Daoy (cell line): ENCODE measurements around the gene IGSF21. TPM values are rescaled to one million over a fixed set of nuclear protein-coding genes. Genes with fewer than 3 reads are reported as not detected.
"Not testable (repeated sequence)": the region's sequence is repeated elsewhere in the genome, so short reads cannot be mapped to it uniquely, and the experiment has no call there.

Experiments used
- DNase-seq: peaks from one replicate; pipeline ENCODE4 v3.0.0-alpha.2; 2015; ENCODE audit warnings: low read depth
- total RNA-seq: library from RNA; depleted of rRNA; stranded (reverse); fragments of >200 nt; shearing (Covaris generic); gene quantifications from 2 replicates; pipeline ENCODE4 v1.2.3, GENCODE V29; 2014

The IGSF21 gene
- total RNA-seq, 1 experiment from 2014 or later = not detected

DNA sequence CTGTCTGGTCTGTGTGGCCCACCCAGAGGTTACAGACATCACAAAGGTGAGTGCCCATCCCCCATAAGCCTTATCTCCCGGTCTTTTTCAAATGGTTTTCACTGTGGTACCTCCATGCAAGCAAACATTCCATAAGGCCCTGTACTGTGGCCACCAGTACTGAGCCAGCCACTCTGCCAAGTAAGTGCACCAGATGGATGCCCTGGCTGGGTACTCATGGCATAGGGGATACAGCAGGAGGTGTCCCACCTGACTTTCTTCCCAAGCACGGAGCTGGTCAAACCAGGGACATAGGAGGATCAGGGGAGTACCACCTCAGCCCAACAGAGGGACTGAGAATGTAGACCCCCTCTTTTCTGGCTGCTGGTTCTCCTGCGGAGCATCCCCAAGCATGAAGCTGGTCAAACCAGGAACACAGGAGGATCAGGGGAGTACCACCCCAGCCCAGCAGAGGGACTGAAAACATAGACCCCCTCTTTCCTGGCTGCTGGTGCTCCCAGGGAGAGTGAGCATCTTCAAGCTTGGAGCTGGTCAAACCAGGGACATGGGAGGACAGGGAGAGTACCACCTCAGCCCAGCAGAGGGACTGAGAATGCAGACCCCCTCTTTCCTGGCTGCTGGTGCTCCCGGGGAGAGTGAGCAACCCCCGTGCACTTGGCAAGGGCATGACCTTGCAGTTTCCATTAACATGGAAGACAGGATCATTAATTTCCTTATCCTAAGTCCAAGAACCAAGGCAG is 291.4 kb downstream of the IGSF21 start:
- DNase-seq = no peak

DNA sequence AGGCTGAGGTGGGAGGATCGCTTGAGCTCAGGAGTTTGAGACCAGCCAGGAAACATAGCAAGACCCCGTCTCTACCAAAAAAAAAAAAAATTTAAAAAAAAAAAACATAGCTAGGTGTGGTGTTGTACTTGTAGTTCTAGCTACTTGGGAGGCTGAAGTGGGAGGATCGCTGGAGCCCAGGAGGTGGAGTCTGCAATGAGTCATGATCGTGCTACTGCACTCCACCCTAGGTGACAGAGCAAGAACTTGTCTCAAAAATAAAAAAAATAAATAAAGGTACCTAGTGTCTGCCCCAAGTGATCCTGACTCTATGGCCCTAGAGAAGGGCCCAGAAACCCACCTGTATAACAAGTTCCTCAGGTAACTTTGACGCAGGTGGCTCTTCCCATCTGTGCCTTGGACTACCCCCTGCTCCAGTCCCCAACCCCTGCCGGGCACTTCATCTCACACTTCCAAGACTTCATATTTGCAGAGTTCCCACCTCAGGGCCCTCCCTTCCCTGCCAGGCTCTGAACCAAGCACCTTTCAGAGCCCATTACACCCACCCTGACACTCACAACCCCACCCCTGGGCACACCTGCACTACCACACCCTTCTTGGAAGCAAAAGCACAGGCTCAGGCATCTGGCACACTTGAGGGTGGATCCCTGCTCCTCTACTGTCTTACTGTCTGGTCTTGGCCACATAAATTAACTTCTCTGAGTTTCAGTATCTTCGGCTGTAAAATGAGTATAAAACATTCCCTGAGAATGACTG is 292.9 kb downstream of the IGSF21 start:
- DNase-seq = peak; percentile 44

DNA sequence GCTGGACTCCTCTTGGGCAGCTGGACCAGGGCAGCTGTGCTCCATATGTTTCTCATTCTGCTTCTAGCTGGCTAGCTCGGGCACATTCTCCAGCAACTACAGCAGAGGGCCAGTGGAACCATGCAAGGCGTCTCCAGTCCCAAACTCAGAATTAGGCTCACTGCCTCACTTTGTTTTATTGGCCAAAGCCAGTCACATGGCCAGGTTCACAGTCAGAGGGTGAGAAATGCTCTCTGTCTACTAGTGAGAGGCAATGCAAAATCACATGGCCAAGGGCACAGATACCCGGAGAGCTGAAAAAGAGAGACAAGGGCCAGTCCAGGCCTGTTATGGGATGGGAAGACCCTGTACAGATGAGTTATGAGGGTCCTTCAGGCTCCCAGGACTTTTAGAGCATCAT is 294.3 kb downstream of the IGSF21 start:
- no peak for DNase-seq

GRCh38 chr1:18404460-18404859 is 296.9 kb downstream of the IGSF21 start:
- DNase-seq = no peak

- peak; percentile 17 for DNase-seq
These were observed 299.8 kb downstream of the IGSF21 start for GRCh38 chr1:18407166-18408045.

GRCh38 chr1:18408656-18409370 is 301.2 kb downstream of the IGSF21 start:
- DNase-seq = no peak

GRCh38 chr1:18409609-18410237 is 302.1 kb downstream of the IGSF21 start:
- DNase-seq = no peak

- no peak for DNase-seq
These were observed 302.8 kb downstream of the IGSF21 start for GRCh38 chr1:18410407-18410806.

- DNase-seq = no peak
These were observed 303.7 kb downstream of the IGSF21 start for GRCh38 chr1:18411321-18411720.

DNA sequence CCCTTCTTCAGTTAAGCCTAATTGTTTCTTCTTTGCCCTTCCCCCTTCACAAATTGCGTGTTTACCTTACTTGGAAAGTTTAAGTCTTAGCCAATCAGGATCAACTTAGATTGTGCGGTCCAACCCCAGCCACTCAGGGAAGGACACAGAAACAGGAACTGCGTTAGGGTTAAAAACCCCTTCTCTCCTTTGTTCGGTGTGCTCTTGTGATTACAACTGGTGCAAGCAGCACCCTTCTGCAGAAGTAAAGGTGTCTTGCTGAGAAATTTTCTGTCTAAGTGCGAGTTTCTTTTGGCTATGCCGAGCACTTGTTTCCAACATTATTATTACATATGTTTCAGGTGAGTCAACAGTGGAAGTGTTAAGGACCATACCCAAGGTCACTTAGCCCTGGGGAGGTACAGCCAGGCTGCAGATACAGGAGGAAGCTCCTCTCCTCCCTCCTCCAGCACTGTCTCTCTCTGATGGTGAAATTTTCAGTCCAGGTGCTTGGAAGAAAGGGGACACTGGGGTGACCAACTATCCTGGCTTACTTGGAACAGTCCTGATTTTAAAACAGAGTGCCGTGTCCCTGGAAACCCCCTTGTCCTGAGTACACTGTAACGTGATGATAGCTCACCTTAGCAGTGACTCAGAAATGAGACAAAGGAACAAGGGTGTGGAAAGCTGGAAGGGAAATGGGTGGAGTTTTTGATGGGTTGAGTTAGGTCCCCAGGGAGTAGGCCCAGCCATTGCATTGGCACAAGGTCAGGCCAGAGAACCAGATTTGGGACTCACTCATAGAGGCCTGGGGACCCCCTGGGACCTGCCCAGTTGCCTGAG is 304.4 kb downstream of the IGSF21 start:
- no peak for DNase-seq

DNA sequence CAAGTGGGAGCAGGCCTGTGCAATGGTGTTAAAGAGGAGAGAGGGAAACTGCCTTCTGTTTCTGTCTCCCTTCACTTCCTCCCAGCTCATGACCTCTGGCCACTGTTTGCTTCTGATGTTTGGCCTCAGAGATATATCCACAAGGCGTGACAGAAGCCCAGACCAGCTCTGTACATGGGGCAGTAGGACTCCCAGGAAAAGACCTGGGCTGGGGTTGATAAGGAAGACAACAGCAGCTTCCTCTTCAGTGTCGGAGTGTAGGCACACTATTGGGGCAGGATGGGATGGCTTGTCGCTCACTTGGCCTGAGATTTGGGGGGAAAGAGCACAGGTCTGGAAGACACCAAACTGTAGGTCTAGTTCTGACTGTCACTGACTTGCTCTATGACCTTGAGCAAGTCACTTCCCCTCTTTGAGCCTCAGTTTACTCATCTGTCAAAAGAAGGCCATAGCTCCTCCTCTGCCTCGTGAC is 305.3 kb downstream of the IGSF21 start:
- no peak for DNase-seq

DNA sequence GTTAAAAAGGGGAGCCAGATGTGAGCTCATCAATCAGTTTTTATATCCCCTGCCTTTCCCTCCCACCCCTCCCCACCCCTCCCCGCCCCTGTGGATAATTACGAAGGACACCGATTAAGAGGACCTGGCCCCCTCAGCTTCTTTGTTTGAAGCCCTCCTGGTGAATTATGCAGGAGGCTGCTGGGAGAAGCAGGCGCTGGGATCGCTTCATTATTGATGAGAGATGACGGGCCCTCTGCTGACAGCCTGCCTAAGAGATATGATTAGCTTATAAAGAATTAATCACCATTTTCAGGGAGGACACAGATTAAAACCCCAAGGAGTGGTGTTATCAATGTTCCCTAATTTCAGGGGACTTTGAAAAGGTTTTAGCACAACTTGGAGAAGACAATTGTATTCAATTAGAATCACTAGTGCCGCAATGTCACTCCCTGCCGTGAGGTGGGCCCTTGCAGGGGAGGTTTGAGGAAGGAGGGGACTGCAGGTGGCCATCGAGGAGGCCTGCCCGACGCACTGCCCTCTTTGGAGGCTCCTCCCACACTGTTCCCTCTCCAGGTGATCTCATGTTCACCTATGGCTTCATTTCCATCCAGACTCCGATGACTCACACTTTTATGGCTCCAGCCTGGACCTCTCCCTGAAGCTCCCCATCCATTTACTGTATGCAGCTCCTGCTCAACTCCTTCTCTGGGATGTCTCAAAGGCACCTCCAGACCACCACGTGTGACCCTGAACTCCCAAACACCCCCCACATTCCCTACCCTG is 306.1 kb downstream of the IGSF21 start:
- peak; percentile 23 for DNase-seq

GRCh38 chr1:18414321-18414720 is 306.7 kb downstream of the IGSF21 start:
- no peak for DNase-seq

DNA sequence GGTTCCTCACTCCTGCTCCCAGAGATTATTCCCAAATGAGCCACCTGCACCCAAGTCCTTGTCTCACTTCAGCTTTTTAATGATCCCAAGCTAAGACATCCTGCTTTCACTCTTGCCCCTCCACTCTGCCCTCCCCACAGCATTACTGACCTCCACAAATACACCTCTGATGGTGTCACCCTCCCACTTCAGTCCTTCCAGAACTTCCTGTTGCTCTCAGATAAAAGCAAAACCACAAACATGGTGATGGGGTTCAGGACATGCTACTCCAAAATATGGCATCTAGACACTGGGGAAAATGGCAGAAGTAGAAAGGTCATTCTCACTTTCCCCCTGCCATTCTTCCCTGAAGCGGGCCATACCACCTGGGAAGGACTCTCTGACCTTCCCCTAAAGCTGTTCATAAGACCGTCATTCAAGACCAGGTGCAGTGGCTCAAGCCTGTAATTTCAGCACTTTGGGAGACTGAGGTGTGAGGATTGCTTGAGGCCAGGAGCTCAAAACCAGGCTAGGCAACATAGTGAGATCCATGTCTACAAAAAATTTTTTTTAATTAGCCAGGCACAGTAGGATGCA is 307.4 kb downstream of the IGSF21 start:
- no peak for DNase-seq

DNA sequence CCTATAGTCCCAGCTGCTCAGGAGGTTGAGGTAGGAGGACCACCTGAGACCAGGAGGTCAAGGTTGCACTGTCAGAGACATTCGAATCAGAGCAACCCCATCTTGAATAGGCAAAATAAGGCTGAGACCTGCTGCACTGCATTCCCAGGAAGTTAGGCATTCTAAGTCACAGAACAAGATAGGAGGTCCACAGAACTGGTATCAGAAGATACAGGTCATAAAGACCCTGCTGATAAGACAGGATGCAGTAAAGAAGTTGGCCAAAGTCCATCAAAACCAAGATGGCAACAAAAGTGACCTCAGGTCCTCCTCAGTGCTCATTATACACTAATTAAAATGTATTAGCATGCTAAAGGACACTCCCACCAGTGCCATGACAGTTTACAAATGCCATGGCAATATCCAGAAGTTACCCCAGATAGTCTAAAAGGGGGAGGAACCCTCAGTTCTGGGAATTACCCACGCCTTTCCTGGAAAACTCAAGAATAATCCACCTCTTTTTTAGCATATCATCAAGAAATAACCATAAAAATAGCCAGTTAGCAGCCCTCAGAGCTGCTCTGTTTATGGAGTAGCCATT is 307.9 kb downstream of the IGSF21 start:
- no peak for DNase-seq

GRCh38 chr1:18416126-18416525 is 308.5 kb downstream of the IGSF21 start:
- not testable (repeated sequence) for DNase-seq

- DNase-seq = no peak
These were observed 310.0 kb downstream of the IGSF21 start for GRCh38 chr1:18417316-18418269.
